ENCODE measurements around the gene CASTOR2.

CASTOR2 gene

DNA sequence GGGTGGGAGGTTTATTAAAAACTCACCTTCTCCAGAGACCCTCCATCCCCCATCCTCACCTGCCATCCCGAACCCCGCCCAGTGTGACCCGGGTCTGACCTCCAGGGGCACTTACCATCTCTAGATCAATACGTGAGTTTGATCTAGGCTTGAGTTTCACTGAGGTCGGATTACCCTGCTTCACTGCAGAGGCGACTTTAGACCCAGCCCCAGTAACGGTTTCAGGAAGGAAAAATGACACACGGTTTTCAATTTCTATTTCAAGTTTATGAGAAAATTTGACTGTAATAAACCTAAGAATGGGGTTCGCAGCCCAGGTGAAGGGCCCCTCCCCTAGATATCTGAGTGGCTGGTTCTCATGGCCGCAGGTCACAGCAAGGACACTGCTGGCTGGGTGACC is 76.0 kb downstream of the CASTOR2 start:
- H3K4me1 ChIP-seq (ENCODE audit: control insufficient read depth, low read depth, low read length), result no peaks in the 10 kb centered on the region
- no peaks in the 10 kb centered on the region for H3K36me3 ChIP-seq (ENCODE audit: control insufficient read depth, low read depth, low read length)
- no peak overlapping the region for H3K4me3 ChIP-seq (ENCODE audit: low read length)
- no peak overlapping the region for H3K9ac ChIP-seq (ENCODE audit: low read length)
- no peaks in the 10 kb centered on the region for H3K27me3 ChIP-seq (ENCODE audit: control insufficient read depth, insufficient read depth, low read length)
- H3K27ac ChIP-seq (ENCODE audit: low read length), result no peak overlapping the region
- no peaks in the 10 kb centered on the region for H3K9me3 ChIP-seq (ENCODE audit: control insufficient read depth, low read depth, low read length)

DNA sequence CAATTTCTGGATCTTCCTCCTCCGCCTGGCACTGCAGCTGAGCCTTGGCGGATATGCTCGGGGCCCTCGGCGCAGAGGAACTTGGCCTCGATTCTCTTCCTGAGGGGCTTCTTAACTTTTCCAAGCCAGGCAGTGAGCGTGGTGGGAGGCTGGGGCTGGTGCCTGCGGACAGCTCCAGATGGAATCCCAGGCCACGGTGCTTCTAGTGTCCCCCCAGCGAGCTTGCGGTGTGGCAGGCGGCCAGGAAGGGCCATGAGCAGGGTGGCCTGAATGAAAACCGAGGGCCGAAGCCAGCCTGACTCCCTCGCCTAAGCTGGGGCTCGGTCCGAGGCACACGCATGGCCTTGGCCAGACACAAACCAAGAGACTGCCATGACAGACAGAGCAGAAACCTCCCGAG is 77.8 kb downstream of the CASTOR2 start:
- Histone ChIP-seq H3K4me1 (ENCODE audit: control insufficient read depth, low read depth, low read length) (no peaks in the 10 kb centered on the region), H3K27ac (ENCODE audit: low read length) (no peak overlapping the region), H3K4me3 (ENCODE audit: low read length) (no peak overlapping the region), H3K9me3 (ENCODE audit: control insufficient read depth, low read depth, low read length) (no peaks in the 10 kb centered on the region), H3K36me3 (ENCODE audit: control insufficient read depth, low read depth, low read length) (peaks cover 4% of the 10 kb centered on the region), H3K9ac (ENCODE audit: low read length) (no peak overlapping the region), H3K27me3 (ENCODE audit: control insufficient read depth, insufficient read depth, low read length) (no peaks in the 10 kb centered on the region)

DNA sequence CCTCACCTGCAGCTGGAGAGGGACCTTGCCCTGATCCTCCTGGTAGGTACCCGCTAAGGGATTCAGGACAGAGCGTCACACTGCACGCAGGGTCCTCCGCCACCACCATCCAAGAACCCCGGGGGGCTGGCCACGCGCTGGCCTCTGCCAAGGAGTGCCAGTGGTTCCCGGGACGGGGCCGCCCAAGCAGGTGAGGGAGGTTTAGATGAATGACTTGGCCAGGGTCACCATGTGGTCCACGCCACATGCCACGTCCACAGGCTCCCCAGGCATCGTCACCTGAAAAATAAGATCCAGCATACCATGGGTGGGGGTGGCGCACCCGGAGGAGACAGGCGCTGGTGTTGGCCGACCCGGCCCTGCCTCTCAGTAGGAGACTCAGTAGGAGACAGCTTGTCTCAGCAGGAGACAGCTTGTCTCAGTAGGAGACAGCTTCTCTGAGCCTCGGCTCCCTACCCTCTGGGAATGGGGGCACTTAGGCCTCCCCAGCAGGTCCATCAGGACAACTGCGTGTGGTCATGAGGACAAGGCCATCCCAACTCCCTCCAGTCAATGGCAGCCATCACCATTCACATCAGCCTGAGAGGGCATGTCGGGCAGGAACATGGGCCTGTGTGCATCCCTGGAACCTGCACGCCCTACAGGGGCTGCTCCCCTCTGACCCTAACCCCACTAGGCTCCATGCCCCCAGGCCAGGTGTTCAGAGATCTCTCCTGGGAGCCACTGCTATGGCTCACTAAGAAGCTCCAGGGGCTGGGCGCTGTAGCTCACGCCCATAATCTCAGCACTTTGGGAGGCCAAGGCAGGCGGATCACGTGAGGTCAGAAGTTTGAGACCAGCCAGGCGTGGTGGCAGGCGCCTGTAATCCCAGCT is 78.6 kb downstream of the CASTOR2 start:
- Histone ChIP-seq H3K27me3 (ENCODE audit: control insufficient read depth, insufficient read depth, low read length) (no peaks in the 10 kb centered on the region), H3K9me3 (ENCODE audit: control insufficient read depth, low read depth, low read length) (no peaks in the 10 kb centered on the region), H3K4me3 (ENCODE audit: low read length) (no peak overlapping the region), H3K4me1 (ENCODE audit: control insufficient read depth, low read depth, low read length) (no peaks in the 10 kb centered on the region), H3K27ac (ENCODE audit: low read length) (no peak overlapping the region), H3K9ac (ENCODE audit: low read length) (no peak overlapping the region), H3K36me3 (ENCODE audit: control insufficient read depth, low read depth, low read length) (peaks cover 4% of the 10 kb centered on the region)

DNA sequence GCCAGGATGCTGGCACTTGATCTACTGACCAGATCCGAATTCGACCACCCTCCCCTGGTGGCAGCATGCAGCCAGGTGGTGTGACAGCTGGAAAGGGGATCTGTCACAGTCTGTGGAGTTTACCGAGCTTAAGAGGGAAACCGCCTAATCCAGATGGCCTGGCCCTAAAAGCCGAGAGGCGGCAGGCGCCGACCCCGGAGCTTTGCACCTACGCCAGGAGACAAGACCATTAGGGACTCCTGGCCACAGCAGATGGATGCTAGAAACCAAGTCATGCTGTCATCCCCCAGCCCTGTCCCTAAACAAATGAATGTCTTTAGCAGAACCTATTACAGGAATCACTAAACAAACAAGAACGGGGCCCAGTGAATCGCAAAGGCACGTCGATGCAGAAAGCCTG is 81.4 kb downstream of the CASTOR2 start:
- Histone ChIP-seq H3K27me3 (ENCODE audit: control insufficient read depth, insufficient read depth, low read length) (no peaks in the 10 kb centered on the region), H3K4me1 (ENCODE audit: control insufficient read depth, low read depth, low read length) (no peaks in the 10 kb centered on the region), H3K9ac (ENCODE audit: low read length) (no peak overlapping the region), H3K27ac (ENCODE audit: low read length) (no peak overlapping the region), H3K4me3 (ENCODE audit: low read length) (no peak overlapping the region), H3K36me3 (ENCODE audit: control insufficient read depth, low read depth, low read length) (peaks cover 9% of the 10 kb centered on the region), H3K9me3 (ENCODE audit: control insufficient read depth, low read depth, low read length) (no peaks in the 10 kb centered on the region)

DNA sequence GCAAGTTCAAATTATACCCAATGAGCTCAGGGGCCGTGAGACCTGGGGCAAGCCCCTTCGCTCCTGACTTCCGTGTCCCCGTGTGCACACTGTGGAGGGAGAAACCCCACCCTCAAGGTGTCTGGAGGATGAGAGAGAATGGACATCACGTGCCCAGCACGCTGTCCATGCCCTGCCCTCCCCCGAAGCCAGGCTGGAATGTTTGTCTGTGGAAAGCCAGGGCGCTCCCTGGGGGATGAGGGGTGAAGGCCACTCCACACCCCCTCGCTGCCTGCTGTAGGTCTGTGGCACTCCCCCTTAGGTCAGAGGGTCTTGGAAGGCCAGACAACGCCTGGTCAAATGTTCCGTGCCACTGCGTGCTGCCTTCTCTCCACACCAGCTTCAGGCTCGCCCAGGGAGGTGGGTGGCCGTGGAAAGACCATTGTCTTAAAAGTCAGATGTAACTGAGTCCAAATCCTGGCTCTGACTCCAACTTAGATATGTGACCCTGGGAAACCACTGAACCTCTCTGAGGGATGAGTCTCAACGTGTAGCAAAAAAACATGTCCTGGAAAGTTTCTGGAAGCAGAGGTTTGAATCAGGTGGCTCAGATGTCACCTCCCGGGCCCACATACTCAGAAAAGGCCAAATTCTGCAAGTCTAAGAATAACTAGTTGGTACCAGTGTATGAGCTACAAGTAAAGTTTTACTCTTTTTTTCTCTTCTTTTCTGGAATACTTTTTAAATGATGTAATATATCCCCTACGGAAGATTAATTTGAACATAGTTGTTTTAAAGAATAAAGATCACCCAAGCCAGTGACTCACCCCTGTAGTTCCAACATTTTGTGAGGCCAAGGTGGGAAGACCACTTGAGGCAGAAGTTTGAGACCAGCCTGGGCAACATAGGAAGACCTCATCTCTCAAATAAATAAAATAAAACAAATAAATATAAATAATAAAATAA is 84.2 kb downstream of the CASTOR2 start:
- Histone ChIP-seq H3K9me3 (ENCODE audit: control insufficient read depth, low read depth, low read length) (no peaks in the 10 kb centered on the region), H3K27me3 (ENCODE audit: control insufficient read depth, insufficient read depth, low read length) (no peaks in the 10 kb centered on the region), H3K36me3 (ENCODE audit: control insufficient read depth, low read depth, low read length) (peaks cover 24% of the 10 kb centered on the region), H3K27ac (ENCODE audit: low read length) (no peak overlapping the region), H3K4me3 (ENCODE audit: low read length) (no peak overlapping the region), H3K4me1 (ENCODE audit: control insufficient read depth, low read depth, low read length) (no peaks in the 10 kb centered on the region), H3K9ac (ENCODE audit: low read length) (no peak overlapping the region)

DNA sequence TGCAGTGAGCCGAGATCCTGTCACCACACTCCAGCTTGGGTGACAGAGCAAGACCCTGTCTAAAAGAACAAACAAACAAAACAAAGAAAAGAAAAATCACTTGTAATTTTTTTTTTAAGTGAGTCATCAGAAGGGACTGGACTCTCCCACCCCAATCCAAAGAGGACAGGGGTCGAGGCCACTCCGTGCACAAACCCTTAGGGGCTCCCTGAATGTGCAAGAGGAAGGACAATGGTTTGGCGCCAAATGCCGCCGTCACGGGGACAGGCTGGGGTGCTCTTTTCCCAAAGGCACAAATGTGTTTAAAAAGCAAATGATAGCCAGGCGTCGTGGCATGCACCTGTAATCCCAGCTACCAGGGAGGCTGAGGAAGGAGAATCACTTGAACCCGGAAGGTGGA is 85.3 kb downstream of the CASTOR2 start:
- peaks cover 33% of the 10 kb centered on the region for H3K36me3 ChIP-seq (ENCODE audit: control insufficient read depth, low read depth, low read length)
- H3K9me3 ChIP-seq (ENCODE audit: control insufficient read depth, low read depth, low read length), result no peaks in the 10 kb centered on the region
- no peak overlapping the region for H3K4me3 ChIP-seq (ENCODE audit: low read length)
- H3K9ac ChIP-seq (ENCODE audit: low read length), result no peak overlapping the region
- H3K4me1 ChIP-seq (ENCODE audit: control insufficient read depth, low read depth, low read length), result no peaks in the 10 kb centered on the region
- no peaks in the 10 kb centered on the region for H3K27me3 ChIP-seq (ENCODE audit: control insufficient read depth, insufficient read depth, low read length)
- no peak overlapping the region for H3K27ac ChIP-seq (ENCODE audit: low read length)

DNA sequence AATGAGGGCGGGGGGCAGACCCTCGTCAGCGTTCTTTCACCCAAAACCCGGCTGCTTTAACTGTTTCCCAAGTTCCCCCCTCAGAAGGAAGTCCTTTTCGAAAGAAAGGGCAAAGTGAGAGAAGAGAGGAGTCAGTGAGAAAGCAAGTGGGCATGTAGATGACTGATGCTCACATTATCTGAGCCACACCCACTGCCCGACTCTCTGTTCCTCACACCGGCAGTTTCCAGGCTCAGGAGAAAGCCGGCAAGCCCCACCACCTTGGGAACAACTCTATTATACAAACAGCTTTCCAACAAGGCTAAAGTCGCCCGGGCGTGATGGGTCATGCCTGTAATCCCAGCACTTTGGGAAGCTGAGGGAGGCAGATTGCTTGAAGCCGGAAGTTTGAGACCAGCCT is 86.0 kb downstream of the CASTOR2 start:
- peaks cover 40% of the 10 kb centered on the region for H3K36me3 ChIP-seq (ENCODE audit: control insufficient read depth, low read depth, low read length)

DNA sequence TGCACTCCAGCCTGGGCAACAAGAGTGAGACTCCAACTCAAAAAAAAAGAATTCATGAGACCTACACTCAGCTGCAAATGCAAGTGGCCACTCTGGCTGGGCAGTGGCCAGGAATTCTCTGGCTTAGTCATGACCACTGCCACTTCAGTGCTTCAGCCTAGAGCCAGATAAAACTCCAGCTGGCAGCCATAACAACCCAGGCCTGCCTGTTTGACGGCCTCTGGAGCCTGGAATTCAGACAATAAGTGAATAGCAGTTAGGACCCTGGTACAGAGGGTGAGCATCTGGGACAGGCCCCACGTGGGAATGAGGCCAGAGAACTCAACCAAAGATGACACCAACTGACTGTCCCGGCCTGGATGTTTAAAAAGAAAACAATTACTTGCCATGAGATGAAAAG is 90.2 kb downstream of the CASTOR2 start:
- peaks cover 60% of the 10 kb centered on the region for H3K36me3 ChIP-seq (ENCODE audit: control insufficient read depth, low read depth, low read length)
- no peaks in the 10 kb centered on the region for H3K9me3 ChIP-seq (ENCODE audit: control insufficient read depth, low read depth, low read length)
- H3K4me1 ChIP-seq (ENCODE audit: control insufficient read depth, low read depth, low read length), result no peaks in the 10 kb centered on the region
- no peaks in the 10 kb centered on the region for H3K27me3 ChIP-seq (ENCODE audit: control insufficient read depth, insufficient read depth, low read length)
- H3K27ac ChIP-seq (ENCODE audit: low read length), result no peak overlapping the region
- H3K4me3 ChIP-seq (ENCODE audit: low read length), result no peak overlapping the region
- no peak overlapping the region for H3K9ac ChIP-seq (ENCODE audit: low read length)

More for the DNA sequence above, 86.0 kb downstream of the CASTOR2 start:
- Histone ChIP-seq H3K4me1 (ENCODE audit: control insufficient read depth, low read depth, low read length) (no peaks in the 10 kb centered on the region), H3K9ac (ENCODE audit: low read length) (no peak overlapping the region), H3K4me3 (ENCODE audit: low read length) (no peak overlapping the region), H3K27ac (ENCODE audit: low read length) (no peak overlapping the region), H3K9me3 (ENCODE audit: control insufficient read depth, low read depth, low read length) (no peaks in the 10 kb centered on the region), H3K27me3 (ENCODE audit: control insufficient read depth, insufficient read depth, low read length) (no peaks in the 10 kb centered on the region)

DNA sequence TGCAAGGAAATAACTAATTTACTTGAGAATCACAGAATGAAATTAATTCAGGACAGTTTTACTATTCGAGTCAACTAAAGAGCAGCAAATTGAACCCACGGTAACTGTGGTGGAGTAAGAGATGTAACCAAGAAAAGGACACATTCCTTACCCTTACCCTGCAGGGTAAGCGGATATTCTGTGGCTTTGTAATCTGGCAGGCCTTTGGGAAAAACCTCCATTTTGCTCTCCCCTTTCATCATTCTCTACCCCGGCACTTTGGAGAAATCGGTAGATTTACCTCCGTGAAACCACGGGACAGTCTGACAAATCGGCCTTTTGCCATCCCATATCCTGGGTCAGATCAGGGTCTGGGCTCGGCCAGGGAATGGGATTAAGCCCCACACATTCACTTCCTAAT is 90.7 kb downstream of the CASTOR2 start:
- Histone ChIP-seq H3K4me3 (ENCODE audit: low read length) (no peak overlapping the region), H3K27ac (ENCODE audit: low read length) (no peak overlapping the region), H3K9ac (ENCODE audit: low read length) (no peak overlapping the region), H3K9me3 (ENCODE audit: control insufficient read depth, low read depth, low read length) (no peaks in the 10 kb centered on the region), H3K27me3 (ENCODE audit: control insufficient read depth, insufficient read depth, low read length) (no peaks in the 10 kb centered on the region), H3K36me3 (ENCODE audit: control insufficient read depth, low read depth, low read length) (peaks cover 64% of the 10 kb centered on the region), H3K4me1 (ENCODE audit: control insufficient read depth, low read depth, low read length) (no peaks in the 10 kb centered on the region)

DNA sequence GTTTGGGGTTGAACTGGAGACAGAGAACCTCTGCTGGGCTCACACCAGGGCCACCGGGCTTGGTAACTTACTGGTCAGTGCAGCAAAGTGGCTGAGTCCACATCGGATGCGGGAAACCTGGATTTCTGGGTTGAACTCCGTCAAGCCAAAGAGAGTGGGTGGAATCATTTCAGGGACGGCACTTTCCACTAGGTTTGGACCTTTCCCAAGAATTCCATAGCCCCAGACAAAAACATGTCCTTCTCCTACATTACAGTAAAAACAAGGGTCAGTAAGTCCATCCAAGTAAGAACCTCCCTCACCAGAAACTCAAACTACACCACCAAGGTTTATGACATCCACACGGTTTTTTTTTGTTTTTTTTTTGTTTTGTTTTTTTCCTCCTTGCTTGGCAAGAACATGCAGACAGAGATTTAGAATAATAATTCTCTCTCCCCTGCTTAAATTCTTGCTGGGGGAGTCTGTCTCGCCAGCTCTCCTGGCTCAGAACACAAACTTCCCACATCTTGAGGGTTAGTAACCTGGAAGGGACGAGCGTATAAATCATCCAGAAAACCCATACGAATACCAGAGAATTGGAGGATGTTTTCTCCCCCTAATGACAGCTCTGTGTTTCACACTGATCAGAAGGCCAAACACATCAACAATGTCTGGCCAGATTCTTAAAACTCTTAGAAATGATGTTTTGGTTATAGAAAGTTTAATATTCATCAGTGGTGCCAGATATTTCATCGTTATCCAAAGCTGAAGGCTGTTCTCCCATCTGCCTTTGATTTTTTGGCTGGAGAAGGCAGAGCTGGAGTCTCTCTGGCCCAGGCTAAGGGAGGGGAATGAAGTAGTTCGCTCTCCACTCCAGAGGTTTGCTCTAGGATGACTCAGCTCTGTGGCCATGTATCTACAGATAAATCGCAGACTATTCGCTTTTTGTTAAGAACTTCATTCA is 91.6 kb downstream of the CASTOR2 start:
- no peak overlapping the region for H3K27ac ChIP-seq (ENCODE audit: low read length)
- H3K4me1 ChIP-seq (ENCODE audit: control insufficient read depth, low read depth, low read length), result no peaks in the 10 kb centered on the region
- H3K4me3 ChIP-seq (ENCODE audit: low read length), result no peak overlapping the region
- no peaks in the 10 kb centered on the region for H3K27me3 ChIP-seq (ENCODE audit: control insufficient read depth, insufficient read depth, low read length)
- H3K9ac ChIP-seq (ENCODE audit: low read length), result no peak overlapping the region
- H3K9me3 ChIP-seq (ENCODE audit: control insufficient read depth, low read depth, low read length), result no peaks in the 10 kb centered on the region
- H3K36me3 ChIP-seq (ENCODE audit: control insufficient read depth, low read depth, low read length), result peaks cover 70% of the 10 kb centered on the region

DNA sequence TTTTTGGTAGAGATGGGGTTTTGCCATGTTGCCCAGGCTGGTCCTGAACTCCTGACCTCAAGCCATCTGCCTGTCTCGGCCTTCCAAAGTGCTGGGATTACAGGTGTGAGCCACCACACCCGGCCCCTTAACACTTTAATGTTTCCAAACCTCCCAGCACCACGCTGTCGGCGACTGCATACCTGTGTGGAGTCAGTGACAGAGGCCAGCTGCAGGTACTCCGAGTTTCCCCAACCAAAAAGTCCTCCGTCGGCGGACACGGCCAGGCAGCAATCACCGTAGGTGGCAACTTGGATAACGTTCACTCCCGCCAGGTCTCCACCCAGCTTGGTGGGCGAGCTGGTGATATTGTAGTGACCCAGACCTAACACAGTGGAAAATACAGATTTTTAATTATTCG is 93.9 kb downstream of the CASTOR2 start:
- Histone ChIP-seq H3K9ac (ENCODE audit: low read length) (no peak overlapping the region), H3K9me3 (ENCODE audit: control insufficient read depth, low read depth, low read length) (no peaks in the 10 kb centered on the region), H3K4me1 (ENCODE audit: control insufficient read depth, low read depth, low read length) (no peaks in the 10 kb centered on the region), H3K4me3 (ENCODE audit: low read length) (no peak overlapping the region), H3K36me3 (ENCODE audit: control insufficient read depth, low read depth, low read length) (peaks cover 77% of the 10 kb centered on the region), H3K27me3 (ENCODE audit: control insufficient read depth, insufficient read depth, low read length) (no peaks in the 10 kb centered on the region), H3K27ac (ENCODE audit: low read length) (no peak overlapping the region)
